ENCODE results near the gene C13orf42.

- TF ChIP-seq POLR2A (IDR thresholded peaks at IDR 0.05), result no peak
- no peak for TF ChIP-seq CTCF (IDR thresholded peaks at IDR 0.05)
Observed at GRCh38 chr13:51050021-51050830, 60.8 kb downstream of the C13orf42 start.
